GM12864 (cell line): ENCODE results near the gene ADH5.
"Not testable (repeated sequence)": the region's sequence is repeated elsewhere in the genome, so short reads cannot be mapped to it uniquely, and the experiment has no call there.

Source experiments
- DNase-seq: peaks from one replicate; pipeline ENCODE4 v3.0.0-alpha.2; 2011; ENCODE audit warnings: low read depth
- H3K4me3 ChIP-seq: 2 replicates; pipeline ENCODE4 v1.5.1; 2011; ENCODE audit warnings: mild to moderate bottlenecking, low read depth, low read length, control low read depth
- TF ChIP-seq, protein P1 (sequence below): IDR thresholded peaks from 2 replicates; pipeline ENCODE4 v1.5.1; 2011; ENCODE audit warnings: low read depth, mild to moderate bottlenecking, moderate library complexity, low read length, control low read depth, inconsistent platforms; ENCODE audit errors: missing control alignments

The ADH5 gene

DNA sequence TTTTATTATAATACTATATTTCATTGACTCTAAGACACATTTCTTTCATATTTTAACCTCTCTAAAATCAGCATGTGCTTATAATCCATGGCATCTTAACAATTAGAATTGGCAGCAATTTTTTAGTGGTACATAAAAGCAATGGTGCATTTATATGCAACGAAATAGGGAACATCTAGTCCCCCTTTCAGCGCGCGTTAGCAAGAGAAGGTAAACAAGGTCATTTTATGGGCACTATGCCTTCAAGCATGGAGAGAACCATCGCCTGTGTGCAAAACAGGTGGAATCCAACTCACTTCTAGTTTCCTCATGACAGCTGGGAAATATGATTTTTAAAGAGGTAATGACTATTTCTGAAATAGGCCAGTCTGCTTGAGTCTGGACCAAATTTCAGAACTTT is 6.4 kb downstream of the ADH5 start:
- no peak overlapping the region for H3K4me3 ChIP-seq
- no peak for DNase-seq
- TF ChIP-seq, protein P1, sequence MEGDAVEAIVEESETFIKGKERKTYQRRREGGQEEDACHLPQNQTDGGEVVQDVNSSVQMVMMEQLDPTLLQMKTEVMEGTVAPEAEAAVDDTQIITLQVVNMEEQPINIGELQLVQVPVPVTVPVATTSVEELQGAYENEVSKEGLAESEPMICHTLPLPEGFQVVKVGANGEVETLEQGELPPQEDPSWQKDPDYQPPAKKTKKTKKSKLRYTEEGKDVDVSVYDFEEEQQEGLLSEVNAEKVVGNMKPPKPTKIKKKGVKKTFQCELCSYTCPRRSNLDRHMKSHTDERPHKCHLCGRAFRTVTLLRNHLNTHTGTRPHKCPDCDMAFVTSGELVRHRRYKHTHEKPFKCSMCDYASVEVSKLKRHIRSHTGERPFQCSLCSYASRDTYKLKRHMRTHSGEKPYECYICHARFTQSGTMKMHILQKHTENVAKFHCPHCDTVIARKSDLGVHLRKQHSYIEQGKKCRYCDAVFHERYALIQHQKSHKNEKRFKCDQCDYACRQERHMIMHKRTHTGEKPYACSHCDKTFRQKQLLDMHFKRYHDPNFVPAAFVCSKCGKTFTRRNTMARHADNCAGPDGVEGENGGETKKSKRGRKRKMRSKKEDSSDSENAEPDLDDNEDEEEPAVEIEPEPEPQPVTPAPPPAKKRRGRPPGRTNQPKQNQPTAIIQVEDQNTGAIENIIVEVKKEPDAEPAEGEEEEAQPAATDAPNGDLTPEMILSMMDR: no peak

DNA sequence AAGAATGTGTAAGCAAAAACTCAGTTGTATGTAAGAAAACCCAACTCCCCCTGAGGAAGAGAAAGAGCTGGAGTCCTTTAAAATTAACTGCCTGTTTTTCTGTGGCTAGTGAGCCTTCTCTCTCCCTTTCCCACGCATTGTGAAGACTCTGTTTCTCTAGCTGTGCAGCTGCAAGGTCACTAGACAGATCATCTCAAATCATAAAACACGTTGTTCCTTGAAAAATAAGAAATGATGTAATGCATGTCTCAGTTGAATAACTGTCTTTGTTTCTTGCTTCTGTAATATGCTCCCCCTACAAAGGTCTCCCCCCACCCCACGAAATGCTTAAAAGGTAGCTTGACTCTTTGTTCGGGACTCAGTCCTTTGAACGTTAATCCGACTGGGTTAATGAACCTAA is 7.7 kb downstream of the ADH5 start:
- DNase-seq: not testable (repeated sequence)

DNA sequence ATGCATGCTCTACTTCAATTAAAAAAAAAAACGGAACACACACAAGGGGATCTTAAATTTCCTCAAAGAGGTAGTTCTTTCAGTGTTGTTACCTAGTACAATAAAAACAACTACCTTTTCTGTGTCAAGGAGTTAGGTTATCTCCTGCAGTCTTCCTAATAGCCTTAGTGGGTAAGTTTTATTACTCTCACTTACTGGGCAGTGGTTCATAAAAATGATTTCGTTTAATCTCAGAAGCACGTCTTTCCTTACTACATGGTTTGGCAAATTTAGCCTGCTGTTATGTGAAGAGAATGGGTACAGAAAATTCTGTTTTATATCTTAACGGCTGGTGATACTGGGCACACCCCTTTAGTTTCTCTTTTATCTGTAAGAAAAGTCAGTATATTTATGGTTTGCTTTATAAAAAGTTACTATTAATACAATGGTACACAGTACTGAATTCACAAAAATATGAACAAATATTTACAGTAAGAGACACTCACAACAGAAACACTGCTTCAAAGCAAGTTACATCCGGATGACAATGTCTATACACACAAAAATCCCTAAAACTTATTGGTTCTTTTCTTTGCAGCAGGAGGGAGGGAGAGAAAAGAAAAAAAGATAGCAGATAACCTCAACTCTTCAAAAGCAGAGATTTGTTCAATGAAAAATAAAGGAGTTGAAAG is 8.8 kb downstream of the ADH5 start:
- DNase-seq: no peak
- TF ChIP-seq, protein P1: no peak

More for the DNA sequence above, 7.7 kb downstream of the ADH5 start:
- H3K4me3 ChIP-seq: not testable (repeated sequence)

DNA sequence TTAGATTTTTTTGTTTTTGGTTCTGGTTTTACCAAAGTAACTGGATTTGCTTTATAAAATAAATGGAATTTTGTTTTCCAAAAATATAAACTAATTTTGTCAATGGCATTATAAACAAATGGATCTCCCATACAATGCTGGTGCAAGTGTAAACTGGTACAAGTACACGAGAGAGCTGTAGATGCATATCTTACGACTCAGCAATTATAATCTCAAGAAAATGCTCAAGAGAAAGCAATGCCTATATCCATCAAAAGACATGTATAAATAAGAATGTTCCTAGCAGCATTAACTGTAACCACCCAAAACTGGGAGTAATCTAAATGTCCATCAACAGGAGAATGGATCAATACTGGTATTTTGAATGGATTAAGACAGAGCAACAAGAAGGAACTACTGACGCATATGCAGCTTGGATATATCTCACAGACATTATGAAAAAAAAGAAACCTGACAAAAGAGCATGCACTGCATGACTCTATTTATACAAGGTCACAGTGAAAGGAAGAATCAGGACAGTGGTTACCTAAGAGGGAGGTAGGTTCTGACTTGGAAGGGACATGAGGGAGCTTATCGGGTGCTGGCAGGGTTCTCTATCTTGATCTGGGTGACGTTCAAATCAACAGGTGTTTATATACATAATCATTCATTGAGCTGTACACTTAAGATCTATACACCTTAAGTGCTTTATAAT is 9.5 kb downstream of the ADH5 start:
- no peak for DNase-seq
- no peak overlapping the region for H3K4me3 ChIP-seq
- TF ChIP-seq, protein P1: no peak

More for the DNA sequence above, 8.8 kb downstream of the ADH5 start:
- no peak overlapping the region for H3K4me3 ChIP-seq

DNA sequence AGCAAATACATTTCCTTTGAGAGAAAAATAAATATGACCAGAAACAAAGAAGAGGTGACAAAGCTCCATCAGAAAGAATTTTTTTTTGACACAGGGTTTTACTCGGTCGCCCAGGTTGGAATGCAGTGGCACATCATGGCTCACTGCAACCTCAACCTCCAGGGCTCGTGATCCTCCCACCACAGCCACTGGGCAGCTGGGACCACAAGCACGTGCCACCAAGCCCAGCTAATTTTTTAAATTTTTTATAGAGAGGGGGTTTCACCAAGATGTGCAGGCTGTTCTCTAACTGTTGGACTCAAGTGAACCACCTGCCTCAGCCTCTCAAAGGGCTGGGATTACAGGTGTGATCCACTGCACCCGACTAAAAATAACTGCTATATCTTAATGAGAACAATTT is 10.3 kb downstream of the ADH5 start:
- no peak for DNase-seq
- TF ChIP-seq, protein P1: no peak
- no peak overlapping the region for H3K4me3 ChIP-seq

DNA sequence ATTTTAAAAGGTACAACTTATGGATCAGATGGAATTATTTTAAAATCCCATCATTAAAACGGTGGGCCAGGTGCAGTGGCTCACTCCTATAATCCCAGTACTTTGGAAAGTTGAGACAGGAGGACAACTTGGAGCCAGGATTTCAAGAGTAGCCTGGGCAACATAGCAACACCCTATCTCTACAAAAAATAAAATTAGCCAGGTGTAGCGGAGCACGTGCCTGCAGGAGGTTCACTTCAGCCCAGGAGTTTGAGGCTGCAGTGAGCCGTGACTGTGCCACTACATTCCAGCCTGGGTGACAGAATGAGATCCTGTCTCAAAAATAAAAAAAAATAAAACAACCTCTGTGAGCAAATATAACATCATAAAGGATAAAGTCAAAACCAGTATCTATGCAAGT is 11.4 kb downstream of the ADH5 start:
- TF ChIP-seq, protein P1: no peak
- no peak for DNase-seq
- H3K4me3 ChIP-seq: no peak overlapping the region

DNA sequence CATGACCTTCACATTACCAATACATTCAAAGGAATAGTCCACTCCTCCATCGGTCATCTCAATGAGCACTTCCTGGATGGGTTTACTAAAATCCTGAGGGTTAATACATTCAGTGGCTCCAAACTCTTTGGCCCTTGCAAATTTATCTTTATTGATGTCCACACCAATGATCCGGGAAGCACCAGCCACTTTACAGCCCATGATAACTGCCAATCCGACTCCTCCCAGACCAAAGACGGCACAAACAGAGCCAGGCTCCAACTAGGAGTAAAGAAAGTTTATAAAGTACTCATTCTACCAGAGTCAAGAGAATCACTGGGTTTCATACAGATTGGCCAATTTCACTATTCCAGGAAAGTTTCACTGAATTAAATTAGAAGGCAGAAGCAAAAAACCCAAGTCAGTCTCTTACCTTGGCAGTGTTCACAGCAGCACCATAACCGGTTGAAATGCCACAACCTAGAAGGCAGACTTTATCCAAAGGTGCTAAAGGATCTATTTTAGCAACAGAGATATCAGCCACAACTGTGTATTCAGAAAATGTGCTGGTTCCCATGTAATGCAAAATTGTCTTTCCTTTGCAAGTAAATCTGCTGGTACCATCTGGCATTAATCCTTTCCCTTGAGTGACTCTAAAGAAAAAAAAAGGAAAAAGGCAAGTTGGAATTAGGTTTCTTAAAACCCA is 12.2 kb downstream of the ADH5 start:
- no peak for DNase-seq
- TF ChIP-seq, protein P1: no peak
- no peak overlapping the region for H3K4me3 ChIP-seq
